Measurements from ENCODE around the gene EMILIN1.

- TF ChIP-seq CTCF (IDR thresholded peaks at IDR 0.05), result no peak
- TF ChIP-seq POLR2A (IDR thresholded peaks at IDR 0.05), result peak; percentile 19
Observed at GRCh38 chr2:27092696-27093429, 14.4 kb downstream of the EMILIN1 start.

Measured in right lobe of liver (tissue), 4 donors.